Activated CD8-positive, alpha-beta memory T cell treated with anti-CD3 and anti-CD28 coated beads, Interleukin-2, amount 10 ng/mL, durations not matched to agents 7 days and 5 days (primary cell): ENCODE results near the gene VAV3. TPM values are rescaled to one million over a fixed set of nuclear protein-coding genes. Genes with fewer than 3 reads are reported as not detected.

Source experiments
- ATAC-seq: fragments of 150-1000 bp; cut with Tn5 transposase; one replicate; pipeline ENCODE4 v1.10.0; 2021; ENCODE audit warnings: moderate library complexity
- CTCF ChIA-PET: fragments of 350-600 bp; sonication (Branson Sonifier 250); formaldehyde crosslinking; loops from one replicate; lab custom pipeline; 2021; ENCODE audit warnings: antibody characterized with exemption; lab: Charles Lee
- DNase-seq: peaks from one replicate; pipeline ENCODE4 v3.0.0-alpha.2; 2020
- H3K27ac Mint-ChIP-seq: one replicate; pipeline ENCODE4 v1.8.0; 2021; ENCODE audit warnings: mild to moderate bottlenecking, mixed read lengths
- H3K27me3 Mint-ChIP-seq: one replicate; pipeline ENCODE4 v1.8.0; 2021; ENCODE audit warnings: mixed read lengths
- H3K36me3 Mint-ChIP-seq: one replicate; pipeline ENCODE4 v1.8.0; 2021; ENCODE audit warnings: mild to moderate bottlenecking, mixed read lengths
- H3K4me1 Mint-ChIP-seq: one replicate; pipeline ENCODE4 v1.8.0; 2021; ENCODE audit warnings: mixed read lengths
- H3K4me3 Mint-ChIP-seq: one replicate; pipeline ENCODE4 v1.8.0; 2021; ENCODE audit warnings: mild to moderate bottlenecking, moderate library complexity, mixed read lengths
- H3K9me3 Mint-ChIP-seq: one replicate; pipeline ENCODE4 v1.8.0; 2022; ENCODE audit warnings: low read depth, mixed read lengths
- total RNA-seq, 2 experiments: library from RNA; stranded (reverse); gene quantifications; one replicate each; pipeline ENCODE4 v1.2.3, GENCODE V29; 2021

The VAV3 gene
- total RNA-seq, 2 experiments from 2014 or later: 3.1 to 4.5 TPM

- Mint-ChIP-seq H3K9me3 (no peaks in the 10 kb centered on the region), H3K27ac (peak overlapping the region; percentile 73), H3K27me3 (no peaks in the 10 kb centered on the region), H3K4me1 (peaks cover 20% of the 10 kb centered on the region), H3K4me3 (no peak overlapping the region), H3K36me3 (peaks cover 7% of the 10 kb centered on the region)
- peak; percentile 49 for DNase-seq
- CTCF ChIA-PET: interaction anchor here (0.9 to 1.2 kb wide), 4 partner anchors 10 to 135 kb away, joined by 3 to 4 read pairs (median 3); no protein-coding TSS in a partner anchor
- ATAC-seq: peak; percentile 81
Observed at GRCh38 chr1:107829036-107829770, 135.8 kb downstream of the VAV3 start.

DNA sequence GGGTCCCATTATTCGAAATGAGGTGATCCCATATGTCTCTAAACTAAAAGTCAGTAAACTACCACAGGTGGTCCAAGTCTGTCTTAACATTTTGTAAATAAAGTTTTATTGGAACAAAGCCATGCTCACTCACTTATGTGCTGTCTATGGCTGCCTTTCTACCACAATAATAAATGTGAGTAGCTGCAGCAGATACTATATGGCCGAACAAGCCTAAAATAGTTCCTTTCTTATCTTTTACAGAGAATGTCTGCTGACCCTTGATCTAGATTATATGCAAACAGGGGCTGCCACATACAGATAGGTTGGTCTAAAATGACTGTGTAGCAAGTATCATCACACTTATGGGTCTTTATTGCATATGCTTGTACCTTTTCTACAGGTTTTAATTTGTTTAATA lies 140.0 kb downstream of the VAV3 start:
- Mint-ChIP-seq H3K4me1 (peaks cover 23% of the 10 kb centered on the region), H3K27ac (no peak overlapping the region), H3K27me3 (no peaks in the 10 kb centered on the region), H3K9me3 (peaks cover 5% of the 10 kb centered on the region), H3K36me3 (peaks cover 6% of the 10 kb centered on the region), H3K4me3 (no peak overlapping the region)
- ATAC-seq (no peak), DNase-seq (no peak)
- CTCF ChIA-PET: no interaction called here

- H3K4me1 Mint-ChIP-seq: peaks cover 8% of the 10 kb centered on the region
Observed at GRCh38 chr1:107821340-107821739, 143.6 kb downstream of the VAV3 start.

DNA sequence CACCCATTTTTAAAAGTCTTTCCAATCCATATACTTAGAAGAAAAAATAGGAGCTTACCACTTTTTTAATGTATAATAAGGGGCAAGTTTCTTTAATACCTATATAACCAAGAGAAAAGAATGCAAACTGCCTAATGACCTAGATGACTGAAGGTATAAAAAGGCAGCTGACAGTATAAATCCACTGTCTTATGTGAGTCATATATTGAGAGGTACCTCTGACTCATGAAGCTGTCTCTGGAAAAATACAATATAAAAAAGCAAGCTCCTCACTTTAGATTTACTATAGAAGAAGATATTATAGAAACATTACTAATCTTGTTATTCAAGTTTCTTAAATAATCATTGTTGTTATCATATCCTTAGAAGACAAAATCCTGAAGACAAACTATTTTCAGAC lies 144.2 kb downstream of the VAV3 start:
- Mint-ChIP-seq H3K27me3 (no peaks in the 10 kb centered on the region), H3K4me3 (no peak overlapping the region), H3K27ac (no peak overlapping the region), H3K36me3 (peaks cover 6% of the 10 kb centered on the region), H3K4me1 (peaks cover 8% of the 10 kb centered on the region), H3K9me3 (peaks cover 5% of the 10 kb centered on the region)
- DNase-seq (no peak), ATAC-seq (no peak)
- CTCF ChIA-PET: interaction anchor here (1.4 kb wide), 1 partner anchor 39 kb away, joined by 5 read pairs; no protein-coding TSS in a partner anchor

More at GRCh38 chr1:107821340-107821739, 143.6 kb downstream of the VAV3 start:
- no peaks in the 10 kb centered on the region for H3K27me3 Mint-ChIP-seq
- CTCF ChIA-PET: interaction anchor here (1.4 kb wide), 1 partner anchor 39 kb away, joined by 5 read pairs; no protein-coding TSS in a partner anchor
- no peak overlapping the region for H3K27ac Mint-ChIP-seq
- ATAC-seq (no peak), DNase-seq (no peak)
- no peak overlapping the region for H3K4me3 Mint-ChIP-seq
- peaks cover 6% of the 10 kb centered on the region for H3K36me3 Mint-ChIP-seq
- H3K9me3 Mint-ChIP-seq: peaks cover 5% of the 10 kb centered on the region

- CTCF ChIA-PET: interaction anchor here (0.8 to 2.4 kb wide), 3 partner anchors 12 to 36 kb away, joined by 3 to 5 read pairs (median 3); no protein-coding TSS in a partner anchor
- Mint-ChIP-seq H3K4me3 (no peak overlapping the region), H3K27ac (no peak overlapping the region), H3K27me3 (no peaks in the 10 kb centered on the region), H3K36me3 (peaks cover 6% of the 10 kb centered on the region), H3K9me3 (peaks cover 7% of the 10 kb centered on the region), H3K4me1 (peaks cover 8% of the 10 kb centered on the region)
- DNase-seq (no peak), ATAC-seq (no peak)
Observed at GRCh38 chr1:107817935-107818334, 147.0 kb downstream of the VAV3 start.

GRCh38 chr1:107817206-107817605 lies 147.8 kb downstream of the VAV3 start:
- peaks cover 4% of the 10 kb centered on the region for H3K9me3 Mint-ChIP-seq
- CTCF ChIA-PET: interaction anchor here (0.7 to 2.4 kb wide), 3 partner anchors 12 to 34 kb away, joined by 3 to 5 read pairs (median 3); no protein-coding TSS in a partner anchor
- no peak overlapping the region for H3K4me3 Mint-ChIP-seq
- H3K27ac Mint-ChIP-seq: no peak overlapping the region
- no peak for DNase-seq
- no peaks in the 10 kb centered on the region for H3K27me3 Mint-ChIP-seq
- no peak for ATAC-seq
- H3K4me1 Mint-ChIP-seq: peaks cover 8% of the 10 kb centered on the region
- H3K36me3 Mint-ChIP-seq: peaks cover 2% of the 10 kb centered on the region

- no peak overlapping the region for H3K4me3 Mint-ChIP-seq
- DNase-seq (no peak), ATAC-seq (no peak)
- H3K27ac Mint-ChIP-seq: no peak overlapping the region
- peaks cover 3% of the 10 kb centered on the region for H3K4me1 Mint-ChIP-seq
- H3K9me3 Mint-ChIP-seq: peaks cover 2% of the 10 kb centered on the region
- H3K36me3 Mint-ChIP-seq: peaks cover 3% of the 10 kb centered on the region
- H3K27me3 Mint-ChIP-seq: peaks cover 8% of the 10 kb centered on the region
- CTCF ChIA-PET: no interaction called here
Observed at GRCh38 chr1:107810291-107810951, 154.6 kb downstream of the VAV3 start.

GRCh38 chr1:107807855-107808254 lies 157.1 kb downstream of the VAV3 start:
- Mint-ChIP-seq H3K4me3 (no peak overlapping the region), H3K36me3 (peaks cover 16% of the 10 kb centered on the region), H3K27ac (no peak overlapping the region), H3K9me3 (peaks cover 3% of the 10 kb centered on the region), H3K27me3 (peaks cover 8% of the 10 kb centered on the region), H3K4me1 (peaks cover 25% of the 10 kb centered on the region)
- DNase-seq (no peak), ATAC-seq (no peak)
- CTCF ChIA-PET: no interaction called here

- Mint-ChIP-seq H3K4me1 (peaks cover 26% of the 10 kb centered on the region), H3K36me3 (peaks cover 17% of the 10 kb centered on the region), H3K27ac (no peak overlapping the region), H3K4me3 (no peak overlapping the region), H3K27me3 (peaks cover 8% of the 10 kb centered on the region), H3K9me3 (peaks cover 5% of the 10 kb centered on the region)
- ATAC-seq: no peak
- no peak for DNase-seq
- CTCF ChIA-PET: no interaction called here
Observed at GRCh38 chr1:107807405-107807804, 157.6 kb downstream of the VAV3 start.

GRCh38 chr1:107806902-107807301 lies 158.1 kb downstream of the VAV3 start:
- peaks cover 8% of the 10 kb centered on the region for H3K27me3 Mint-ChIP-seq
- no peak for DNase-seq
- CTCF ChIA-PET: no interaction called here

GRCh38 chr1:107804741-107805140 lies 160.2 kb downstream of the VAV3 start:
- Mint-ChIP-seq H3K27me3 (peaks cover 2% of the 10 kb centered on the region), H3K4me1 (peaks cover 26% of the 10 kb centered on the region), H3K27ac (peak overlapping the region; percentile 67), H3K4me3 (no peak overlapping the region), H3K36me3 (peaks cover 17% of the 10 kb centered on the region), H3K9me3 (peaks cover 5% of the 10 kb centered on the region)
- no peak for ATAC-seq
- no peak for DNase-seq
- CTCF ChIA-PET: no interaction called here

More at GRCh38 chr1:107806902-107807301, 158.1 kb downstream of the VAV3 start:
- Mint-ChIP-seq H3K9me3 (peaks cover 5% of the 10 kb centered on the region), H3K36me3 (peaks cover 17% of the 10 kb centered on the region), H3K27ac (no peak overlapping the region), H3K4me3 (no peak overlapping the region), H3K4me1 (peaks cover 26% of the 10 kb centered on the region)
- ATAC-seq: no peak

DNA sequence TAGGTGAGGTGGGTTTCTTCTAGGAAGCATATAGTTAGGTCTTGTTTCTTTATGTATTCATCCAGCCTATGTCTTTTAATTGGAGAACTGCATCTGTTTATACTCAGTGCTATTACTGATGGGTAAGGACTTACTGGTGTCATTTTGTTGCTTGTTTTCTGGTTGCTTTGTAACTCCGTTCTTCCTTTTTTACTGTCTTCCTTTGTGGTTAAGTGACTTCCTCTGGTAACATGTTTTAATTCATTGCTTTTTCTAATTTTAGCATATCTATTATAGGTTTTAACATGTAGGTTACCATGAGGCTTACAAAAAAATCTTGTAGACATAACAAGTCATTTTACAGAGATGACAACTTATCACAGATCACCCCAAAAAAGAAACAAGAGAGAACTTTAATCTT lies 160.8 kb downstream of the VAV3 start:
- Mint-ChIP-seq H3K4me3 (peak overlapping the region; percentile 6), H3K9me3 (peaks cover 5% of the 10 kb centered on the region), H3K4me1 (peaks cover 26% of the 10 kb centered on the region), H3K36me3 (peaks cover 17% of the 10 kb centered on the region), H3K27me3 (peaks cover 2% of the 10 kb centered on the region), H3K27ac (peak overlapping the region; percentile 67)
- DNase-seq: no peak
- CTCF ChIA-PET: no interaction called here
- ATAC-seq: peak; percentile 61

GRCh38 chr1:107803579-107803978 lies 161.4 kb downstream of the VAV3 start:
- H3K36me3 Mint-ChIP-seq: peaks cover 17% of the 10 kb centered on the region
- H3K27me3 Mint-ChIP-seq: no peaks in the 10 kb centered on the region
- ATAC-seq: no peak
- no peak for DNase-seq
- CTCF ChIA-PET: no interaction called here
- peaks cover 26% of the 10 kb centered on the region for H3K4me1 Mint-ChIP-seq
- peak overlapping the region; percentile 14 for H3K27ac Mint-ChIP-seq
- peaks cover 5% of the 10 kb centered on the region for H3K9me3 Mint-ChIP-seq
- no peak overlapping the region for H3K4me3 Mint-ChIP-seq
